ENCODE data around the gene CFAP97D1. TPM values are rescaled to one million over a fixed set of nuclear protein-coding genes. Genes with fewer than 3 reads are reported as not detected.

Gene CFAP97D1
- polyA plus RNA-seq, 2 of the 4 experiments (the other 2 are of a cell fraction), result not detected

GRCh38 chr17:43822570-43823190 is 42.4 kb downstream of the CFAP97D1 start:
- ATAC-seq (peak; percentile 49 to 62; a peak in 4 of 6 replicates), DNase-seq (ENCODE audit: low read depth in 1 of 2, low spot score in 1 of 2) (no peak), FAIRE-seq (no peak)
- no peak overlapping the region for H3K4me3 ChIP-seq
- no peaks in the 10 kb centered on the region for H3K4me1 ChIP-seq
- CTCF ChIA-PET, result interaction anchor here (0.7 to 4.5 kb wide), 6 partner anchors 8 to 128 kb away, joined by 3 to 17 read pairs (median 4); partner anchors contain the start of gene CD300LG
- no peak overlapping the region for H3K27ac ChIP-seq
- POLR2A ChIA-PET, result no interaction called here
- no peak overlapping the region for H3K4me2 ChIP-seq
- TF ChIP-seq HES2 (IDR thresholded peaks at IDR 0.05) (no peak), FOXS1 (CRISPR knock-in tag; IDR thresholded peaks at IDR 0.05) (no peak), HOXA7 (CRISPR knock-in tag; IDR thresholded peaks at IDR 0.05) (no peak), PHF8 (IDR thresholded peaks at IDR 0.05; ENCODE audit: borderline replicate concordance, low read depth) (no peak), HMGXB4 (CRISPR knock-in tag; IDR thresholded peaks at IDR 0.05; ENCODE audit: borderline replicate concordance) (no peak), ELK1 (IDR thresholded peaks at IDR 0.05; ENCODE audit: low read depth, low read length) (no peak), USF2 (IDR thresholded peaks at IDR 0.05) (no peak), KDM1A (IDR thresholded peaks at IDR 0.05; ENCODE audit: low read depth) (no peak), HDAC2 (IDR thresholded peaks at IDR 0.05) (no peak), ZSCAN20 (CRISPR knock-in tag; IDR thresholded peaks at IDR 0.05) (no peak), CEBPB (IDR thresholded peaks at IDR 0.05) (no peak), EHF (CRISPR knock-in tag; IDR thresholded peaks at IDR 0.05) (no peak), ZFP36 (IDR thresholded peaks at IDR 0.05; ENCODE audit: borderline replicate concordance, partially characterized antibody) (no peak), CHD2 (IDR thresholded peaks at IDR 0.05; ENCODE audit: low read length, partially characterized antibody) (no peak)
- 94% methylated on average over 5 of the region's 5 CpGs for WGBS (ENCODE audit: missing lambda C conversion rate)
- H3K9me3 ChIP-seq, result no peaks in the 10 kb centered on the region

- WGBS (ENCODE audit: missing lambda C conversion rate), result 90% methylated on average over 10 of the region's 10 CpGs
- FAIRE-seq, result no peak
- no peak for ATAC-seq
- H3K4me2 ChIP-seq, result no peak overlapping the region
- no peak overlapping the region for H3K4me3 ChIP-seq
- no peak for DNase-seq (ENCODE audit: low read depth in 1 of 2, low spot score in 1 of 2)
- TF ChIP-seq ATOH8 (CRISPR knock-in tag; IDR thresholded peaks at IDR 0.05; ENCODE audit: low read depth), result no peak
- TF ChIP-seq KDM5A (IDR thresholded peaks at IDR 0.05), result no peak
- no peak for TF ChIP-seq JUN (IDR thresholded peaks at IDR 0.05)
- no peak for TF ChIP-seq HOXA7 (CRISPR knock-in tag; IDR thresholded peaks at IDR 0.05)
- no peak for TF ChIP-seq NR3C1 (IDR thresholded peaks at IDR 0.05)
- no peak for TF ChIP-seq CHD4 (IDR thresholded peaks at IDR 0.05; ENCODE audit: borderline replicate concordance)
- TF ChIP-seq MYC (IDR thresholded peaks at IDR 0.05; ENCODE audit: borderline replicate concordance, low read length), result no peak
- TF ChIP-seq EHMT2 (IDR thresholded peaks at IDR 0.05; ENCODE audit: low read depth), result no peak
- TF ChIP-seq HES2 (IDR thresholded peaks at IDR 0.05), result no peak
- no peak overlapping the region for H3K27ac ChIP-seq
- no peaks in the 10 kb centered on the region for H3K9me3 ChIP-seq
- POLR2A ChIA-PET, result no interaction called here
- CTCF ChIA-PET, result interaction anchor here (0.9 to 4.5 kb wide), 3 partner anchors 19 to 87 kb away, joined by 3 to 17 read pairs (median 4); partner anchors contain the start of gene CD300LG
- no peaks in the 10 kb centered on the region for H3K4me1 ChIP-seq
Measured at GRCh38 chr17:43823350-43824084, 43.3 kb downstream of the CFAP97D1 start.

All from A549 (cell line).